Activated T-helper 1 cell treated with anti-CD3 and anti-CD28 coated beads, Interleukin-12 subunit alpha, Interleukin-12 subunit beta, Interleukin-2, Interleukin-4 antibody, amounts not matched to agents 30 ng/mL and 10 ng/mL and 1 ng/mL, durations not matched to agents 14 hours and 24 hours and 36 hours (primary cell): ENCODE measurements around the gene RBKS. TPM values are rescaled to one million over a fixed set of nuclear protein-coding genes. Genes with fewer than 3 reads are reported as not detected.
"Not testable (repeated sequence)": the region's sequence is repeated elsewhere in the genome, so short reads cannot be mapped to it uniquely, and the experiment has no call there.

ENCODE experiments used
- DNase-seq: peaks from one replicate; pipeline ENCODE4 v3.0.0; 2021; ENCODE audit warnings: low spot score
- H3K27ac Mint-ChIP-seq: one replicate; pipeline ENCODE4 v1.8.0; 2021; ENCODE audit warnings: mild to moderate bottlenecking, mixed read lengths
- H3K27me3 Mint-ChIP-seq: one replicate; pipeline ENCODE4 v1.8.0; 2022; ENCODE audit warnings: mild to moderate bottlenecking, moderate library complexity, mixed read lengths; ENCODE audit not compliant: insufficient read depth
- H3K36me3 Mint-ChIP-seq: one replicate; pipeline ENCODE4 v1.8.0; 2021; ENCODE audit warnings: low read depth, mixed read lengths
- H3K4me1 Mint-ChIP-seq: one replicate; pipeline ENCODE4 v1.8.0; 2021; ENCODE audit warnings: low read depth, mixed read lengths
- H3K4me3 Mint-ChIP-seq: one replicate; pipeline ENCODE4 v1.8.0; 2021; ENCODE audit warnings: mild to moderate bottlenecking, moderate library complexity, mixed read lengths
- H3K9me3 Mint-ChIP-seq: one replicate; pipeline ENCODE4 v1.8.0; 2021; ENCODE audit warnings: mixed read lengths
- intact Hi-C: fragments of 100-400 bp; cut with micrococcal nuclease; formaldehyde crosslinking; loops from one replicate; pipeline ENCODE4 v1.15.1; 2024
- total RNA-seq: library from RNA; stranded (reverse); gene quantifications from 2 replicates; pipeline ENCODE4 v1.2.3, GENCODE V29; 2022

Gene RBKS
- total RNA-seq, 1 donor from 2014 or later: 0.83 TPM

- peaks cover 10% of the 10 kb centered on the region for H3K27me3 Mint-ChIP-seq
- H3K27ac Mint-ChIP-seq: no peak overlapping the region
- H3K36me3 Mint-ChIP-seq: peaks cover 2% of the 10 kb centered on the region
- no peak for DNase-seq
- H3K4me3 Mint-ChIP-seq: no peak overlapping the region
- intact Hi-C loops: loop anchor here (5.0 kb wide), 1 partner anchor 1000 kb away; the partner anchor contains the start of gene PPP1CB
- H3K9me3 Mint-ChIP-seq: peaks cover 21% of the 10 kb centered on the region
- H3K4me1 Mint-ChIP-seq: no peaks in the 10 kb centered on the region
Observed at GRCh38 chr2:27752551-27753237, 137.5 kb downstream of the RBKS start.

- DNase-seq: no peak
- intact Hi-C loops: loop anchor here (5.0 kb wide), 1 partner anchor 1001 kb away; the partner anchor contains the start of gene PPP1CB
- no peak overlapping the region for H3K4me3 Mint-ChIP-seq
- peaks cover 2% of the 10 kb centered on the region for H3K36me3 Mint-ChIP-seq
- H3K4me1 Mint-ChIP-seq: no peaks in the 10 kb centered on the region
- no peak overlapping the region for H3K27ac Mint-ChIP-seq
- peaks cover 21% of the 10 kb centered on the region for H3K9me3 Mint-ChIP-seq
- peaks cover 13% of the 10 kb centered on the region for H3K27me3 Mint-ChIP-seq
Observed at GRCh38 chr2:27751377-27751776, 138.8 kb downstream of the RBKS start.

DNA sequence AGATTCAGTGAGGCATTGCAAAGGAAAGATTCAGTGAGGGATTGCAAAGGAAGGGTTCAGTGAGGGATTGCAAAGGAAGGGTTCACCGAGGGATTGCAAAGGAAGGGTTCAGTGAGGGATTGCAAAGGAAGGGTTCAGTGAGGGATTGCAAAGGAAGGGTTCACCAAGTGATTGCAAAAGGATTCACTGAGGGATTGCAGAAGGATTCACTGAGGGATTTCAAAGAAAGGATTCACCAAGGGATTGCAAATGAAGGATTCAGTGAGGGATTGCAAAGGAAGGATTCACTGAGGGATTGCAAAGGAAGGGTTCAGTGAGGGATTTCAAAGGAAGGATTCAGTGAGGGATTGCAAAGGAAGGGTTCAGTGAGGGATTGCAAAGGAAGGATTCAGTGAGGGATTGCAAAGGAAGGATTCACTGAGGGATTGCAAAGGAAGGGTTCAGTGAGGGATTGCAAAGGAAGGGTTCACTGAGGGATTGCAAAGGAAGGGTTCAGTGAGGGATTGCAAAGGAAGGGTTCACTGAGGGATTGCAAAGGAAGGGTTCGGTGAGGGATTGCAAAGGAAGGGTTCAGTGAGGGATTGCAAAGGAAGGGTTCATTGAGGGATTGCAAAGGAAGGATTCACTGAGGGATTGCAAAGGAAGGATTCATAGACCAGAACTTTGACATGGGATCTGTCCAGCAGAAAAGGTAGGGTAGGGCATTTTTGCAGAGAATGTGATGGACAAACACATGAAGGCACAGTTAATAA lies 141.2 kb downstream of the RBKS start:
- H3K4me1 Mint-ChIP-seq, DNase-seq, H3K4me3 Mint-ChIP-seq, H3K36me3 Mint-ChIP-seq, H3K27ac Mint-ChIP-seq, intact Hi-C loops: not testable (repeated sequence)
- Mint-ChIP-seq H3K9me3 (peaks cover 21% of the 10 kb centered on the region), H3K27me3 (peaks cover 17% of the 10 kb centered on the region)

DNA sequence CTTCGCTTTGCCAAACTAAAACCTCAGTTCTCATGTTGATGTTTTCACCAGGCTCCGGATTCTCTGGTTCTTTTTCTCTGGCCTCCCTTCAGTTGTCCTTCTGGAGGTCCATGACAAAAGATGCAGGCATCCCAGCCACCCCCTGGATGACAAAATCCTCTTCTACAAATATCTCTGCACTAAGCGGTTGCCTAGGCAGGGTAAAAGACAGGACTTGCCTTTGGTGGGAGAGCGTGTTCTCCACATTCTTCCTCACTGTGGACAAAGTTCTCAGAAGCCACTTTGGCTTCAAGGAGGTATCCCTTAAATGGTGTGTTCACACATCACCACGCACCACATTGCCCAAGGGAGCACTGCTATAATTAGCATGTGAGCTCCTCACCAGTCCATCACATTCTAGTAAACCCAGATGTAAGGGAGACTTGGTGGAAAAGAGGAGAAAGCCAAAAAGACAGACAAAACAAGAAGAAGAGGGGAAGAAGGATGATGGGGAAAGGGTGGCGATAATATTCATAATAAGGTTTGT lies 142.3 kb downstream of the RBKS start:
- Mint-ChIP-seq H3K4me3 (no peak overlapping the region), H3K9me3 (peaks cover 21% of the 10 kb centered on the region), H3K36me3 (peaks cover 2% of the 10 kb centered on the region), H3K27ac (no peak overlapping the region), H3K27me3 (peaks cover 18% of the 10 kb centered on the region), H3K4me1 (no peaks in the 10 kb centered on the region)
- DNase-seq: no peak
- intact Hi-C loops: no loop called here

- no peak overlapping the region for H3K4me3 Mint-ChIP-seq
- intact Hi-C loops: no loop called here
Observed at GRCh38 chr2:27746325-27746724, 143.9 kb downstream of the RBKS start.

GRCh38 chr2:27745494-27745893 lies 144.7 kb downstream of the RBKS start:
- H3K9me3 Mint-ChIP-seq: peaks cover 21% of the 10 kb centered on the region
- H3K4me1 Mint-ChIP-seq, H3K27ac Mint-ChIP-seq, H3K36me3 Mint-ChIP-seq, DNase-seq, intact Hi-C loops, H3K4me3 Mint-ChIP-seq: not testable (repeated sequence)
- peaks cover 18% of the 10 kb centered on the region for H3K27me3 Mint-ChIP-seq

More at GRCh38 chr2:27746325-27746724, 143.9 kb downstream of the RBKS start:
- no peak for DNase-seq
- Mint-ChIP-seq H3K9me3 (peaks cover 21% of the 10 kb centered on the region), H3K4me1 (no peaks in the 10 kb centered on the region), H3K36me3 (peaks cover 2% of the 10 kb centered on the region), H3K27me3 (peaks cover 18% of the 10 kb centered on the region), H3K27ac (no peak overlapping the region)

DNA sequence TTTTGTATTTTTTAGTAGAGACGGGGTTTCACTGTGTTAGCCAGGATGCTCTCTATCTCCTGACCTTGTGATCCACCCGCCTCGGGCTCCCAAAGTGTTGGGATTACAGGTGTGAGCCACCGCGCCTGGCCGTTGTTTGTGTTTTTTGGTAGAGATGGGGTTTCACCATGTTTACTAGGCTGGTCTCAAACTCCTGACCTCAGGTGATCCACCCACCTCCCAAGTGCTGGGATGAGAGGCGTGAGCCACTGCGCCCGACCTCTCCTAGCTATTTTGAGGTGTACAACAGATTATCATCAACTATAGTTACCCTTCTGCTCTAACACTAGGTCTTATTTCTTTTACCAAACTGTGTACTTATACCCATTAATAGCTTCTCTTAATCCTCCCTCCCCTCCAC lies 147.6 kb downstream of the RBKS start:
- Mint-ChIP-seq H3K4me1 (no peaks in the 10 kb centered on the region), H3K4me3 (no peak overlapping the region), H3K27me3 (peaks cover 12% of the 10 kb centered on the region), H3K27ac (no peak overlapping the region), H3K36me3 (no peaks in the 10 kb centered on the region), H3K9me3 (no peaks in the 10 kb centered on the region)
- no peak for DNase-seq
- intact Hi-C loops: no loop called here

DNA sequence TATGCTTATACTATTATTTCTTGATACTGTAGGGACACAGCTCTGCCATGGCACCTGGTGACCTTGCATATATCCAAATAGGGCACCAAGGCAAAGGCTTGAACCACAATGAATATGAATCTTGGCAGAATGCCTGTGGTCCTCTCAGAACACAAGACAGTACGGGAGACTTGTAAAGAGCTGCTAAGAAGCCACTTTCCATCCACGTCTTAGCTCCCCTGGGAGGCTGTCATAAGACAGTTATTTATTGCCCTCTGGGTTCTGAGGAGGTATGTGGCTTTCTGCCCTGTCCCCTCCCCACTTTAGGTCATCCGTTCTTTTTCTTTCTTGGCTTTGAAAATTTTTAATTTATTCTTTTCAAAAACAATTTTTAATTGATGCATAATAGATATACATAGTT lies 148.5 kb downstream of the RBKS start:
- Mint-ChIP-seq H3K9me3 (no peaks in the 10 kb centered on the region), H3K36me3 (no peaks in the 10 kb centered on the region), H3K27ac (no peak overlapping the region), H3K27me3 (peaks cover 9% of the 10 kb centered on the region), H3K4me1 (peaks cover 4% of the 10 kb centered on the region), H3K4me3 (no peak overlapping the region)
- DNase-seq: no peak
- intact Hi-C loops: no loop called here

DNA sequence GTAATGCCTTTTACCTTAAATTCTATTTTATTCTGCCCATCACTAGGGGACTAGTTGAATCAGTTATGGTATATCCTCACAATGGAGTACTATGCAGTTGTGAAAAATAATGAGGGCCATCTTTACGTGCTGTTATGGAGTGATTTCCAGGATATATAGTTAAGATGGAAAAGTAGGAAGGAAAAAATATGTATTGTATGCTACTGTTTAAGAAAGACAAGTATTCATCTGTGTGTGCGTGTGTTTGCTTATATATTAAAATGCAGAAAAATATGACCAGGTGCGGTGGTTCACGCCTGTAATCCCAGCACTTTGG lies 151.2 kb downstream of the RBKS start:
- Mint-ChIP-seq H3K36me3 (no peaks in the 10 kb centered on the region), H3K9me3 (no peaks in the 10 kb centered on the region), H3K27me3 (peaks cover 5% of the 10 kb centered on the region), H3K27ac (no peak overlapping the region), H3K4me3 (no peak overlapping the region), H3K4me1 (peaks cover 18% of the 10 kb centered on the region)
- intact Hi-C loops: no loop called here
- no peak for DNase-seq

GRCh38 chr2:27738349-27739057 lies 151.7 kb downstream of the RBKS start:
- Mint-ChIP-seq H3K4me1 (peaks cover 18% of the 10 kb centered on the region), H3K9me3 (no peaks in the 10 kb centered on the region), H3K4me3 (no peak overlapping the region), H3K27me3 (peaks cover 4% of the 10 kb centered on the region), H3K36me3 (no peaks in the 10 kb centered on the region), H3K27ac (no peak overlapping the region)
- intact Hi-C loops: no loop called here
- DNase-seq: no peak

- H3K9me3 Mint-ChIP-seq: no peaks in the 10 kb centered on the region
- intact Hi-C loops: no loop called here
- peaks cover 2% of the 10 kb centered on the region for H3K27me3 Mint-ChIP-seq
- no peak overlapping the region for H3K27ac Mint-ChIP-seq
- peaks cover 18% of the 10 kb centered on the region for H3K4me1 Mint-ChIP-seq
- DNase-seq: no peak
- no peaks in the 10 kb centered on the region for H3K36me3 Mint-ChIP-seq
- H3K4me3 Mint-ChIP-seq: no peak overlapping the region
Observed at GRCh38 chr2:27737676-27738348, 152.4 kb downstream of the RBKS start.

DNA sequence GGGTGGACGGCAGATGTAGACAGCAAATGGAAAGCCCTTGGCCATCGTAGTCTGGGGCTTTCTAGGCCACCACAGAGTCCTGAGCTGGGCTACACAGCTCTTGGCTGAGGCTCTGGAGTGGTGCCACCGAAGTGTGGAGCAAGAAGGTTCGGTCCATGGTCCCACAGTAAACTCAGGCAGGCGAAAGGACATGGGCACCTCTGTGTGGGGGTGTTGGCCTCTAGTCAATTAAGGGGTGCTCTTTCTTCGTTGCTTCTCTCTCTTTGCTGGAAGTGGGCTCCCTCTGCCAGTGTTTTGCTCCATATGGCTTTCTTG lies 153.3 kb downstream of the RBKS start:
- intact Hi-C loops: no loop called here
- DNase-seq: no peak
- peaks cover 18% of the 10 kb centered on the region for H3K4me1 Mint-ChIP-seq
- no peak overlapping the region for H3K4me3 Mint-ChIP-seq
- no peaks in the 10 kb centered on the region for H3K36me3 Mint-ChIP-seq
- H3K27ac Mint-ChIP-seq: peak overlapping the region; percentile 44
- H3K27me3 Mint-ChIP-seq: no peaks in the 10 kb centered on the region
- no peaks in the 10 kb centered on the region for H3K9me3 Mint-ChIP-seq
